RPMI7951 (cell line): ENCODE measurements around the gene MAFF. TPM values are rescaled to one million over a fixed set of nuclear protein-coding genes. Genes with fewer than 3 reads are reported as not detected.
"Not testable (repeated sequence)": the region's sequence is repeated elsewhere in the genome, so short reads cannot be mapped to it uniquely, and the experiment has no call there.

ENCODE experiments used
- DNase-seq: peaks from one replicate; pipeline ENCODE4 v3.0.0-alpha.2; 2012; ENCODE audit warnings: low read depth
- total RNA-seq: library from RNA; depleted of rRNA; stranded (reverse); fragments of >200 nt; shearing (Covaris generic); gene quantifications from 2 replicates; pipeline ENCODE4 v1.2.3, GENCODE V29; 2014

MAFF gene
- total RNA-seq, 1 experiment from 2014 or later, result 6.4 TPM

DNA sequence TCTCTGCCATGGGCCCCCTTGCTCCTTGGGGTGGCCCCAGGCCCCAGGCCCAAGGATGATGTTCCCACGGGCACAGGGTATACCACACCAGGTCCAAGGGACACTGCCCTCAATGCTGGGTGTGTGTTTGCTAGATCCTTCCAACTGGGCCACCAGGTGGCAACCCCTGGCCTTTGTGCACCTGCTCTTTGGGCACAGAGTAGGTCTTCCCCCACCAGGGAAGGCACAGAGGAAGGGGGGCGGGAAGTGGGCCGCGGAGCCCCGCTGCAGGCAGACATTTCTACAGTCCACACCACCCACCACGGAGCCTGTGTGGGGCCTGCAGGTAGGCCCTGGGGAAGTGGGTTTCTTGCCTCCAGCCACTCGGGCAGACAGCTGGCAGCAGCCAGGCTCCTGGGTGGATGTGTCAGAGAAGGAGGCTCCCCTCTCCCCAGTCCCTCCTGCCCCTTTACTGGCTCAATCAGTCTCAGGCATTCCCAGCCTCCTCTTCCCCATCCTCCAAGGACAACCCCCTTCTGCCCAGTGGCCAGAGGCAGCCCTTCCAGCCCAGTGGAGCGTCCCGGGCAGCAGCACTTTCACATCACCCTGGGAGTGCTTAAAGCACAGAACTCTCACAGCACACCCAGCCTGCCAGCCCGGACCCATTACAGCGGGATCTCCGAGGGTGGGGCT, 21.6 kb downstream of the MAFF start:
- DNase-seq, result no peak

DNA sequence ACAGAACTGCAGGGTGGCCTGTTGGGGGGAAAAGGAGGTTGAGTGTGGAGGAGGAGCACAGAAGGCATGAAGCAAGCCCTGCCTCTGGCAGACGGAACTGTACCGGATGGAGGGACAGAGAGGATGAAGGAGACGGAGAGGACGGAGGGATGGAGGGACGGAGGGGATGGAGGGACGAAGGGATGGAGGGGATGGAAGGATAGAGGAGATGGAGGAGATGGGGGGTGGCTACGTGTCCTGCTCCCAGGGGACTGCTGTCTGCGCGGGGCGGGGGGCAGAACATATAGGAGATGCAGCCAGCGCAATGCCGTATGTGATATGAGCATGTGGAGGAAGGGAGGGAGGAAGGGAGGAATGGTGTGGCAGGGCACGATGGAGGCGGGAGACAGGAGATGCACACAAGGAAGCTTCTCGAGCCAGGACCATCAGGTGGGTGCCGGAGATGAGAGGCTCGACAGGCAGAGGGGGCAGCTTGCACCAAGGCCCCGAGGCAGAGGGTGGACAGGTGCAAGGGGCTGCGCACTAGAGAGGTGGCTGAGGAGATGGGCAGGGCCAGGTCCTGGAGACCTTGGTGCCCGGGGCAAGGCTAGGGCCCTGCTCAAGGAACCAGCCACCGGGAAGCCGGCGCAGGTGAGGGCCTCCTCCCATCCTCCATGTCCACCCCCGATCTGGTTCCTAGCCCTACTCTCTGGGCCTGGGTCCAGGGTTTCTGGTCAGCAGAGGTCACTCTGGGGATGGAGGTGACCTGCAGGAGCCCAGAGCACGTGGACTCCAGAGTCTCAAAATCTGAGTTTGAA, 25.3 kb downstream of the MAFF start:
- no peak for DNase-seq

DNA sequence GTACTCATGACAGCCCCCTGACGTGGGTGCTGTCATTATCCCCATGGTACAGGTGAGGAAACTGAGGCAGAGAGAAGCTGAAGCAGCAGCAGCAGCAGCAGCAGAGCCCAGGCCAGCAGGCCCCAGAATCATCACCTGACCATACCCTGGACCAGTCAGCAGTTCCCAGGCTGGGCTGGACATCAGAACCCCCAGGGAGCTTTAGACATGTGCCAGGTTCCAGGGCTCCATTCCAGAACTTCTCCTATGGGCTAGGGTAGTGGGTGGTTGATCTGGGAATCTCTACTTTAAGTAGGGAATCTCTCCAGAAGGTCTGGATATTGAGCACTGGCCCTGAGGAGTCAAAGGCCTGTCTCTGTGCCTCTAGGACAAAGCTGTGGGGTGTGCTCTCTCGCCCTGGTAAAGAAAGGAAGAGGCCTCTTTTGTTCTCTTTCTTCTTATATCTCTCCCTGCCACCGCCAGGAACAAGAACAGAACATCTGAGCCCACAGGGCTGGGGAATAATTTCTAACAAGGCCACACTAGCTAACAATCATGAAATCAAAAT, 26.6 kb downstream of the MAFF start:
- no peak for DNase-seq

DNA sequence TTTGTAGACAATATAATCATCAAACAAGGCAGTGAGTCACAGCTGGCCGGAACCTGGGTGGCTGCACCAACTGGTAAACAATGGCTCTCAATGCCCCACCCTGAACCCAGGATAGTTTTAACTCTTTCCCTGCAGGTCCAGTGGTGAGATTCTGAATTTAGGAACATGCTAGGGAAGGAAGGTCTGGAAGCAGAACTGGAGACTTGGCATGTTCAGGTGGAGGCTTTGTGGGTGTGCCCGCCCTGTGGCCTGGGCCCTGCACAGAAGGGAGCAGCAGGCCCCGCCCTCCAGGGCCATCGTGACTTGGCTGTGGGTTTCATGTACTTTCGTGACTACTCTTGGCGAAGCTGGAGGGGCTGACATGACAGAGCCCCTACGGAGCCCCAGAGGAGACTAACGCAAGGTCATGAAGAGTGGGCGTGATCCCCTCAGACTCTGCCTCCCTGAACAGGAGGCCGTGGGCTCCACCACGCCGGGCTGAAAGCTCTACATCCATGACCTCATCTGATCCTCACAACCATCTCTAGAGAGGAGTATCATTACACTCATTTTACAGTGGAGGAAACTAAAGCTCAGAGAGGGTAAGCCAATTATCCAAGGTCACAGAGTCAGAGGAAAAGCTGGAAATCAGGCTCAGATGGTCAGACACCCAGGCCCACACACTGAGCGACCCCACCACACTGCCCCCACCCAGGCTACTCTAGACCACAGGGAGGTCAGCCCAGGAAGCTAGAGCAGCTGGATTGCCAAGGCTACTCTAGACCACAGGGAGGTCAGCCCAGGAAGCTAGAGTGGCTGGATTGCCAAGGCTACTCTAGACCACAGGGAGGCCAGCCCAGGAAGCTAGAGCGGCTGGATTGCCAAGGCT, 27.3 kb downstream of the MAFF start:
- peak; percentile 87 for DNase-seq

DNA sequence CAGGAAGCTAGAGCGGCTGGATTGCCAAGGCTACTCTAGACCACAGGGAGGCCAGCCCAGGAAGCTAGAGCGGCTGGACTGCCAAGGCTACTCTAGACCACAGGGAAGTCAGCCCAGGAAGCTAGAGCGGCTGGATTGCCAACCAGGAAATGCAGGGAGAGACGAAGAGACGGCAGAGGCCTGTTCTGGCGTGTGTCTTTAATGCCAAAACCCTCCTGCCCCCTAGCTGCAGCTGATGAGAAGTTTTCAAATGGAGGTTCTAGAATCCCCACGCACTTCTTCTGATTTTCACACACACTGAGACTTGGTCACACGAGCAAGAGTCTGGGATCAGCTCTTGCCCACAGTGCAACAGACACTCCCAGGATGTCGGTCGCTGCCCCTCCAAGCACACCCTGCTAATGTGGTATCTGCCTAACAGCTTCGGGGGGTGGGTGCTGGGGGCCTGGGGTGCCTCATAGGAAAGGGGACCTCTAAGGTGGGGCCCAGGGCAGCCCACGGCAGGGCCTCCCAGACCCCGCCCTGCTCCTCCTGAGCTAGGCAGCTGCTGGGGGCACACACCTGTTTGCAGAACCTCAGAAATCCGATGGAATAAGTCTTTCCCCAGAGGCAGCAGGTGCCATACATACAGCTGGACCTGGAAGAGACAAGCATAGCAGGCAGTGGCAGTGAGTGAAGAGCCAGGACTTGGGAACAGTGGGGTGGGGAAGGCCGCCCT, 28.5 kb downstream of the MAFF start:
- DNase-seq, result peak; percentile 20

DNA sequence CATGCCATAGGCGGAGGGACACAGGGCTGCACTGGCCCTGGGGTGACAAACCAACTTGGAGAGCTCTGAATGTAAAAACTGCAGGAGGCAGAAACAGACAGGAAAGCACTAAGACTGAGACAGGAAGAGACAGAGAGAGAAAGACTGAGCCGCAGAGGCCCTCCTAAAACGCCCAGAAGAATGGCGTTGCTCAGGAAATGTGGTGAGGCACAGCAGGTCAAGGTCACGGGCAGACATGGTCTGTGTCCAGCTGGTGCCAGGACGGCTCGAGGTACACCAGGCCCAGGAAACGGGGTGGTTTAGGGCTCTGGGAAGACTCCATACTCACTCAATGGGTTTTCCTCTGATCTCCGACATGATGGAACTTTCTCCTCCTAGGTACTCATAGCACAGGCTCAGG, 29.1 kb downstream of the MAFF start:
- no peak for DNase-seq

DNA sequence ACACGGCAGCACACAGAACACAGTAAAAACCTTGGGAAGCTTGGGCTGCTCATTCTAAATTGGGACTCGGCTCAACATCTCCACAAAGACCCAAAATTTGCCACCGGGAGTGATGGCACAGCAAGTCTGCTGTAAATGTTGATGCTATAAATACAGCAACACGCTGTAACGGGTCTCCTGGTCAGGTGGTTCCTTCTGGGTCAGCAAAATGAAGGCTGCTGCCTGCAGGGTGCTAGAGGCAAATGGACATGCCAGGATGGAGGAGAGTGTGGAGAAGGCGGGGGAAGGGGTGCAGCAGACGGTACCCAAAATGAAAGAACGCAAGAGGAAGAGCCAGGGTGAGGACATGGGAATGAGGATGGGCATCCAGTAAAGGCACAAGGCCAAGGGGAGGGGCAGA, 30.4 kb downstream of the MAFF start:
- DNase-seq, result no peak

DNA sequence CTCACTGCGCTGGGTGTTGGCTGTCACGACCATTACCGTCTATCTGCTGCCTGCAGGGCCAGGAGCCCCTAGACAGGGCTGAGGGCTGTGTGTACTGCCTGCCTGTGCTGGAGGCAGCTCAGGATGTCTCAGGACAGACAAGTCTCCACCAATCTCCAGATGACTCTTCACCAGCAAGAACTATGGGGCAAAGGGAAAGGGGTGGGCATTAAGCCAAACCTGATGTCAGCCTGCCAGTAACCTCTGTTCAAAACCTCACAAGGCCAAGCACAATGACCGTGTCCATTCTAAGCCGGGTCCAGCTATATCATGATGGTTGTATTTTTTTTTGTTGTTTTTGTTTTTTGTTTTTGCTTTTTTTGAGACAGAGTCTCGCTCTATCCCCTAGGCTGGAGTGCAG, 31.6 kb downstream of the MAFF start:
- DNase-seq, result no peak

DNA sequence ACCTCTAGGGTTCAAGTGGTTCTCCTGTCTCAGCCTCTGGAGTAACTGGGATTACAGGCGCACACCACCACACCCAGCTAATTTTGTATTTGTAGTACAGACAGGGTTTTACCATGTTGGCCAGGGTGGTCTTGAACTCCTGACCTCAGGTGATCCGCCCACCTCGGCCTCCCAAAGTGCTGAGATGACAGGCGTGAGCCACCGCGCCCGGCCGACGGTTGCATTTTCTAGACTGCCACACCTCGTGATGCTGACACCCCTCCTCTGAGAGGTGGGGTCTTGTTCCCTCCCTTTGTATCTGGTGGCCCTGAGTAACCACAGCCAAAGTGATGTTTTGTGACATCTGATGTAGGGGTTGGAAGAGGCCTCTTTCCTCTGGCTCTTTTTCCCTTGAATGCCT, 32.1 kb downstream of the MAFF start:
- not testable (repeated sequence) for DNase-seq

DNA sequence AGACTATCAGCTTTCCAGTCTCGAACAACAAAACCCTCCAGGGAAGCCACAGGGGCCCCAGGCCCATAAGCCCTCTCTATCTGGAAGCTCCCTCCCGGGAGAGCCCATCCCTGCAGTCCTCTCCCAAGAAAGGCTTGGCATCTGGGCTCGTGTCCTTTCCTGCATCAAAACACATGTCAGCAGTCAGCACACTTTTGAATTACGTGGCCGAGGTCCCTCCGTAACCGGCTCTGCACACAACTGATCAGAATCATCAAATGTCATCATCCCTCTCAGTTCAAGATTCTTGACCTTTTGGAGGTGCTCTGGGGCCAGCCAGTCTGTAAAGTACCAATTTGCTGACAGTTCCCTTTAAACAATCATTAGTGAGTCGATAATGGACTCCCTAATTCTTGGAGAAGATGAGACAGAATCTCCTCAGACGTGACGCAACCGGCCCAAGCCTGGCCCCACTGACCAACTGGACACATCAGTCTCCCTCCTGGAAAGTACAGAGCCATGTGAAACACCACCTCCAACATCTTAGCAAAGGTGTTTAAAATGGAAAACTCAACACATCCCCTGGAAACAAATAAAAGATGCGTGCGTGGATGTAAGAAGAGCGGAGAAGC, 33.6 kb downstream of the MAFF start:
- DNase-seq, result no peak

DNA sequence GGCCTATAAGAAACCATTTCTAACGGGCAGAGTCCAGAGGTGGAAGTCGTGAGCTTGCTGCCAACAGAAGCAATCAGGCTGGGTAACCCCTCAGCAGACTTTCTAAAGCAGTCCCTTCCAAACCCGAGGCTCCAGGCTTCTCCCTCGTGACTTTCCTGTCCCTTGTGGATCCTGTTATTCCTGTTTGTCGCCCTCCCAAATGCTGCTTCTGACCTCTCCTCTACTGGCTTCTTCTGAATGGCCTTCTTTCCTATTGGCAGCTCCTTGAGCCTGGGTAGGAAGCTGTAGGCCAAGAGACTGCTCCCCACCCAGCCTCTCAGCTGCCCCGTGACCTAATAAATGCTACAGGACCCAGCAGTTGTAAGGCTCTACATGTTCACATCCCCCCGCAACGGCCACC, 35.0 kb downstream of the MAFF start:
- DNase-seq, result no peak

DNA sequence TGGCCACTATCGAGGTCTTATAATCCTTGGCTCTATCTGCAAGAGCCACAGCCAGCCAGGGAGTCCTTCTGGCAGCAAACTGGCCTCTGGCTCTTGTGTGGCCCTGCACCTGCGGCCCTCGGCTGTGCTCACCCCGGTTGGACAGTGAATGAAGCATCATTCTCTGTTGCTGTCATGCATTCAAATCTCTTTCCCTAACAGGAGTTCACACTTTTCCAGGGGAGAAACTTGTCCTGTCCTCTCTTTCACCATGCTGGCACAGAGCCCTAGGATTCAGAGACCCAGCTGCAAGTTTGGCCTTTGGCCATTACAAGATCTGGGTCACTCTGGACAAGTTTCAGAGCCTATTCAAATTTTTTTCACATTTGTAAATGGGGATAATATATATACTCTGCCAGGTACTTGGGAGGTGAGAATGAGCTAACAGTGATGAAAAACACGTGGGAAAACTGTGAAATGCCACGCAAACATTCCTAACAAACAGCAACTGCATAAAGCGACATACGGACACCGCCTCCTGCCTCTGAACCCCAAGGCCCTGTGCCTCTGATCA, 36.8 kb downstream of the MAFF start:
- DNase-seq, result peak; percentile 19

DNA sequence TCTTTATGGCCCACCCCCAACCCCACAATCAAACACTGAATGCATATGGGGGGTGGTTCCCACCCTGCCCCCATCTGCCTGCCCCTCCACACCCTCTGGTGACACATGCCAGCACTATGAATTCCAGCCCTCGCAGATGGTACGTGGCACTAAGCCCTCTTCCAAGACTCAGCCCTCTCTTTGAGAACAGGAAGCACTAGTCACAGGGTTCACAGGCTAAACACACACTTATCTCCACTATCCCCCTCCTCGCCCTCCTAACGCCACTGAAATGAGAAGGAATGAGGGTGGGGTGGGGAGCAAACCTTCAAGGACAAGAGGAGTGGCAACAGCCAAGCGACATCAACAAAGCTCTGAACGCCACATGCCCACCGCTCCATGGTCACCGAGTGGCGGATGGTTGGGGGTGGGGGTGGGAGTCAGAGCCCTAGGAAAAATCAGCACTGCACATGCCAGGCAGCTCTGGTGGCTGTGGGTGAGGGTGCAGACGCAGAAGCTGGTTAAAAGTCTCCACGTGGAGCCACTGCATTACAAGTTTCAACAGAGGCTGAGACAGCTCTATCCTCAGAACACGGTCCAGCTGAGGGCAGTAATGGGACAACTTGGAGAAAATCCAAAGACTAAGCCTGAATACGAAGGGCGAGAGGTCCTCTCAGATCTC, 37.4 kb downstream of the MAFF start:
- peak; percentile 63 for DNase-seq

DNA sequence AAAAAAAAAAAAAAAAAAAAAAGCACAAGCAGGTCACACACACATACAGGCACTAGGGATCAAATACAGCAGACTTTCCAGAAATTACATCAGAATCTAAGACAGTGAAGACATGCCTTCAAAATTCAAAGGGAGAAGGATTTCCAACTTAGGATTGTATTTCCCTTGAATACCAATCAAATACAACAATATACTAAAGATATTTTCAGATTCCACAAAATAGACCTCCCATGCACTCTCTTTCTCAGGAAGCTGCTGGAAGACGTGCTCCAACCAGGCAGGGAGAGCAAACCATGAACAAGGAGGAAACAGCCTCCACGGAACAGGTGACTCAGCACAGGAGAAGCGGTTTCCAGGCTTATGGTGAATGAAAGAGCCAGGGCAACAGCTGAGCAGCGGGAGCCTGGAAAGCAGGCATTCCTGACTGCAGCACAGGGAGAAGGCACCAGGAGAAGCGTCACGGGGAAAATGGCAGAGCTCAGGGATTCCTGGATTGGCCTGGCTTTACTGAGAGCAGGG, 39.0 kb downstream of the MAFF start:
- DNase-seq, result peak; percentile 58

DNA sequence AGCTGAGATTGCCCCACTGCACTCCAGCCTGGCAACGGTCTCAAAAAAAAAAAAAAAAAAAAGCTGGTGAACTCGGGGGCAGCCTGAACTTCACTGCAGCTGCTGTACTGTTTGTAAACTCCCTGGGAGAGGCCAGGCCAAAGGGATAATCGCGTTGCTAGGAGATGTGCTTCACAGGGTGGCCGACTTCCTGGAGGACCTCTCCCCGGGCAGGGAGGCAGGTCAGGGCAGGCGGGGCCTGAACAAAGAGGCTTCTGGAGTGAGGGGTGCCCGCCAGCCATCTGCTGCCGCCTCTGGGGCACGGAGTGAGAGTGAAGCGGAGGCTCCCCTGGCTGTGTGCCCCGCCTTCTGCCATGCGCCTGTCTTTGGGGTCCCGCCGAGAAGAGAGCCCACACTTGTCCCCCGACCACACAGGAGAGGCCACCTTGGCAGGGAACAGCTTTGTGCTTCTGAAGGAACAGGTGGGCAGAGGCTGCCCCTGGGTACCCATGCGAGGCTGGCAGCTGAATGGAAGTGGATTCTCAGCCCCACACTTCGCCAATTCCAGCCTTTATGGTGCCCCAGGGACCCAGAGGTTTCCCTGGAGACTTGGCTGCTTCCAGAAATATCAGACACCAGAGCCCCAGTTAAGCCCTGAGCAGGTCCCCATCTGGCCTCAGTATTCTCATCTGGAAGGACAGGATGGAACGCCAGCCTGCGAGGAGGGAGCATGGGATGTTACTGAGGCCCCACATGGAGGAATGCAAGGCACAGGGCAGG, 41.4 kb downstream of the MAFF start:
- DNase-seq, result no peak

DNA sequence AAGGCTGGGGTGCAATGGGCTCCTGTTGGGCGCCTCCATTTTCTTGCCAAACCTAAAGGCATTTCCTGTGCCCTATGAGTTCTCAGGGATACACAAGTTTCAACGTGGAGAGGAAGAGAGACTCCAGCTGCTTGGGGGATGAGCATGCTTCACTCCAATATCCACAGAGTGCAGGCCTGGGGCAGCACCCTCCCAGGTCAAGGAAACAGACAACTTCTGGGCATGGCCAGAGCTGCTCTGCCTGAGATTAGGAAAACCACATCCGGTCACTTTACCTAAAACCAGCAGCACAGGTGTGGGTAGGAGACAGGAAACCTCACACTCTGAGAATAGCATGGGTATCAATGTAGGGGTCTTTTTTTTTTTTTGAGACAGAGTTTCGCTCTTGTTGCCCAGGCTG, 42.3 kb downstream of the MAFF start:
- DNase-seq, result no peak

DNA sequence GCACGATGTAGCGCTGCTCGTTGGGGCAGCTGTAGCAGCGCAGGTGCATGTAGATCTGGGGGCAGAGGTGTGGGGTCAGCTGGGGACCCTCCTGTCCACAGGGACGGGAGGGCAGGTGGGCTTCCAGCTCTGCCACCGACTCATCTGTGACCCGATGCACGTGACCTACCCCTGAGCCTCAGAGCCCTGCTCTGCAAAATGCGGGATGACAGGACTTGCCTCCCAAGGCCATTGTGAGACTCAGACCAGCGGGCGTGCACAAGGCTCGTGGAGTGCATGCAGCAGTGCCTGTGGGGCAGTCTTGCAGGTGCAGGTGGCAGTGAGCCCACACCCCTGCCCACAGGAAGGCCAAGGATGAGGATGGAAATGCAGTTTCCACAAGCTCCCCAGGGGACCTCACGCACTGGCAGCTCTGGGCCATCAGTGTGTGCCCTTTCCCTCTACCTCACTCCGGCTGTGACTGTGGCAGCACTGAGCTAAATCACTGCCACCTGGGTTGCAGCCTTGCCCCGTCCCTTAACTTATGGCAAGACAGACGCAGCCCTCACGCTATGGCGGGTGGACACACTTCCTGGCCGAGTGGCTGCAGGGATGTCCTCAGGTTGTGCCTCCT, 44.4 kb downstream of the MAFF start:
- DNase-seq, result no peak

DNA sequence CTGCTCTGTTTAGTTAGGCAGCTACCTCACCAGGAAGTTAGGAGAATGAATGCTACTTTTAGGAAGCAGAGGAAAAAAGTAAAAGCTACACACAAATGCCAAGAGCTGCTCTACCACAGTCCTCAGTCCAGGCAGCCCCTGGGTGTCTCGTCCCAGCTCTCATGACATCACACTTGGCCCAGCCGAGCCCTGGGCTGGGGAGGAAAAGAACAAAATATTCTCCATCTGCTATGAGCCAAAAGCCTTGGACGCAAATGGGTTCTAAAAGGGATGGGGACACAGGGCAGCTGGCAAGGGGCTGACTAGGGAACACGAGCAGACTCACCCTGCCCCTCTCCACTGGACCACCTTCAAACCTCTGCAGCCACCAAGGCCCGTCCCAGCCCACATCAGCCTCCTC, 44.9 kb downstream of the MAFF start:
- DNase-seq, result no peak

DNA sequence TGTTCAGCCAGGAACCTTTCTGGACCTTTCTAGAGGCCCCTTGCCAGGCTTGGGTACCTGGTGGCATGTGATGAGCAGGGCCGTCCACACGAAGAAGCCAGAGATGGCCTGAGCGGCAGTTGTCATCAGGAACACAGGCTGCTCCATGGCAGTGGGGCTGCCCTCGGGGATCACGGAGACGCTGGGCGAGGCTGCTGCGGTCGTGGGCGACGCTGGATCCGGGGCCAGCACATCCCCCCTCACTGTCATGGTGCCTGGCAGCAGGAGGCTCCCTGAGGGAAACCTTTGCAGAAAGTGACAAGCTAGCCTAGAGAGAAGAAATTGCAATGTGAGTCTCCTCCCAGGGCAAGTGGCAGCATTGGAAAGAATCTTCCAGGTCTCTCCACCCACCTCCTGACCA, 45.9 kb downstream of the MAFF start:
- no peak for DNase-seq
